Muscle of arm (tissue), 12 donors: Measurements from ENCODE around the gene KIFAP3. TPM values are rescaled to one million over a fixed set of nuclear protein-coding genes. Genes with fewer than 3 reads are reported as not detected.
"Not testable (repeated sequence)": the region's sequence is repeated elsewhere in the genome, so short reads cannot be mapped to it uniquely, and the experiment has no call there.

Experiments
- DNase-seq: peaks from one replicate; pipeline ENCODE4 v3.0.0-alpha.2; 2013
- polyA plus RNA-seq, 12 donors: library from polyadenylated mRNA; unstranded; fragments of 120-200 nt; gene quantifications; one replicate each; pipeline ENCODE4 v1.2.1, GENCODE V29; 2013; ENCODE audit not compliant: insufficient read length in 12 of 12

The KIFAP3 gene
- polyA plus RNA-seq, 12 donors, result 15.4 to 42.6 (median 38.6) TPM; not detected in 1

- no peak for DNase-seq
Measured at GRCh38 chr1:169891539-169891885, 183.0 kb downstream of the KIFAP3 start.

GRCh38 chr1:169890761-169891538 lies 183.5 kb downstream of the KIFAP3 start:
- DNase-seq, result no peak

GRCh38 chr1:169889871-169890270 lies 184.6 kb downstream of the KIFAP3 start:
- DNase-seq, result no peak

- DNase-seq, result no peak
Measured at GRCh38 chr1:169886931-169887330, 187.6 kb downstream of the KIFAP3 start.

GRCh38 chr1:169886422-169886821 lies 188.1 kb downstream of the KIFAP3 start:
- no peak for DNase-seq

- no peak for DNase-seq
Measured at GRCh38 chr1:169885207-169885606, 189.3 kb downstream of the KIFAP3 start.

- no peak for DNase-seq
Measured at GRCh38 chr1:169884634-169885033, 189.9 kb downstream of the KIFAP3 start.

- DNase-seq, result no peak
Measured at GRCh38 chr1:169882039-169882511, 192.4 kb downstream of the KIFAP3 start.

GRCh38 chr1:169879034-169879840 lies 195.3 kb downstream of the KIFAP3 start:
- no peak for DNase-seq

GRCh38 chr1:169878498-169878897 lies 196.0 kb downstream of the KIFAP3 start:
- no peak for DNase-seq

- no peak for DNase-seq
Measured at GRCh38 chr1:169877800-169878491, 196.5 kb downstream of the KIFAP3 start.

- no peak for DNase-seq
Measured at GRCh38 chr1:169874229-169874628, 200.3 kb downstream of the KIFAP3 start.

GRCh38 chr1:169873582-169874199 lies 200.8 kb downstream of the KIFAP3 start:
- DNase-seq, result no peak

- no peak for DNase-seq
Measured at GRCh38 chr1:169872906-169873305, 201.6 kb downstream of the KIFAP3 start.

- DNase-seq, result not testable (repeated sequence)
Measured at GRCh38 chr1:169871988-169872387, 202.5 kb downstream of the KIFAP3 start.

Other genes starting within 250 kb of the KIFAP3 start
- 10 to 100 TPM in 8 of 12 donors, 1 to 10 TPM in 3, not detected in 1; 8.4 to 14.3 (median 10.3) TPM for gene SCYL3, start 180.8 kb downstream of the KIFAP3 start, polyA plus RNA-seq
- gene NTMT2, start 71.3 kb upstream of the KIFAP3 start, polyA plus RNA-seq, result under 1 TPM in 9 of 12 donors, not detected in 3; 0.24 to 0.93 (median 0.44) TPM